ENCODE results near the gene TALDO1. TPM values are rescaled to one million over a fixed set of nuclear protein-coding genes. Genes with fewer than 3 reads are reported as not detected.

Gene TALDO1
- total and polyA plus RNA-seq, 2 of the 8 experiments (the other 6 are each of a cell fraction or from before 2014, with no cell fraction given) = 265 to 308 TPM

DNA sequence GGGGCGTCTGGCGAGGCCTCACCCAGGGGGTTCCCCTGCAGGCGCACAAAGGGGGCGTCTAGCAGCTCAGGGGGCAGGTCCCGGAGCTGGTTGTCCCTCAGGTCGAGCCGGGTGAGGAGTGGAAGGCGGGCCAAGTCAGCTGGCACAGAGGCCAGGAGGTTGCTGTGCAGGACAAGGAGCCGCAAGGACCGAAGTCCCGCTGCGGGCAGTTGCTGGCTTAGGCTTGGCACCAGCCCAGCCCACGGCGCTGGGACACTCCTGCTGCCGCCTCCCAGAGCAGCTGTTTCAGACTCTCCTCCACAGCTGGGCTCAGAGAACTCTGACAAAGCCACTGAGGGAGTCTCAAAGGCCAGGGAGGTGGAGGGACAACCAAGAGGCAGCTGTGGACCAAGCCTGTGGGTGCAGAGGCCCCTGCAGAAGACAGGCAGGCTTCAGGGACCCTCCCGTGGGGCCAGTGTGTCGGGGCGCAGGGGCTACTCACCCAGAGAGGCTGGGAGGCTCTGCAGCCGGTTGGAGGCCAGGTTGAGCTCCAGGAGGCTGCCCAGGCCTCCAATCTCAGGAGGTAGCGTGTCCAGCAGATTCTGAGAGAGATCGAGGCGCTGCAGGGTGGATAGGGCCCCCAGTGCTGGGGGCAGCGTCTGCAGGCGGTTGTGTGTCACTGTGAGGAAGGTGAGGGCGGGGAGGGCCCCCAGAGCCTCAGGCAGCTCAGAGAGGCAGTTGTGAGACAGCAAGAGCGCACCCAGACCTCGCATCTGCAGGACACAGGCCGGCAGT lies 55.6 kb downstream of the TALDO1 start:
- no peaks in the 10 kb centered on the region; a peak in 1 of 4 replicates for H3K79me2 ChIP-seq (ENCODE audit: control insufficient read depth in 1 of 2, insufficient read depth in 2 of 2, low read length in 2 of 2)
- no peak overlapping the region for H3K9ac ChIP-seq (replicated peaks in 1 of 4; ENCODE audit: extremely low read depth in 1 of 4, low read depth in 3 of 4, low read length in 3 of 4)
- H3K23ac ChIP-seq (ENCODE audit: insufficient read length) = no peak overlapping the region
- no peak overlapping the region for H2AK5ac ChIP-seq (ENCODE audit: low read depth, low read length)
- no peak overlapping the region for H3K4me3 ChIP-seq (ENCODE audit: extremely low read depth in 1 of 4, insufficient read depth in 2 of 4, low read depth in 3 of 4, low read length in 4 of 4)
- H3K23me2 ChIP-seq (ENCODE audit: low read depth, low read length) = peaks cover 9% of the 10 kb centered on the region; the same call in 1 of the 2 replicates
- CTCF ChIA-PET (ENCODE audit: partially characterized antibody) = interaction anchor here (0.8 to 2.7 kb wide), 6 partner anchors 13 to 75 kb away, joined by 3 to 7 read pairs (median 3); partner anchors contain the start of gene CEND1
- H3K9me3 ChIP-seq (ENCODE audit: insufficient read depth in 2 of 2, low read depth in 1 of 2, low read length in 1 of 2) = no peaks in the 10 kb centered on the region
- no peak overlapping the region for H2BK15ac ChIP-seq (ENCODE audit: low read length)
- peaks cover 0 to 8% (median 7%) of the 10 kb centered on the region in 4 experiments; a peak in 5 of 7 replicates for H3K4me1 ChIP-seq (replicated peaks in 1 of 4; ENCODE audit: control insufficient read depth in 3 of 4, insufficient read depth in 4 of 4, low read length in 3 of 4)
- H3K79me1 ChIP-seq (ENCODE audit: low read depth, low read length) = peaks cover 2% of the 10 kb centered on the region; the same call in 1 of the 2 replicates
- H3K18ac ChIP-seq (ENCODE audit: extremely low read depth, low read length) = no peak overlapping the region
- DNase-seq (ENCODE audit: low read depth in 1 of 2, low spot score in 2 of 2) (no peak), FAIRE-seq (no peak)
- no peak overlapping the region for H2BK20ac ChIP-seq (ENCODE audit: low read length)
- no peak overlapping the region for H2AFZ ChIP-seq (ENCODE audit: low read length)
- H4K91ac ChIP-seq (replicated peaks; ENCODE audit: insufficient read length, low read length) = no peak overlapping the region
- no peak overlapping the region for H3K56ac ChIP-seq (replicated peaks; ENCODE audit: insufficient read length, low read depth, low read length)
- H4K5ac ChIP-seq (ENCODE audit: insufficient read length, low read depth, low read length) = no peak overlapping the region
- peaks cover 0 to 8% of the 10 kb centered on the region in 2 experiments for H4K20me1 ChIP-seq (replicated peaks in 1 of 2; ENCODE audit: control insufficient read depth in 1 of 2, insufficient read depth in 2 of 2, low read length in 2 of 2)
- POLR2A ChIA-PET (ENCODE audit: partially characterized antibody) = interaction anchor here (0.6 to 53.0 kb wide), 6 partner anchors 8 to 158 kb away, joined by 3 to 1917 read pairs (median 8); partner anchors contain the start of genes CD151, CEND1, CRACR2B and PNPLA2
- no peak overlapping the region for H3K4ac ChIP-seq (replicated peaks; ENCODE audit: insufficient read length, low read depth, low read length)
- H4K8ac ChIP-seq (ENCODE audit: extremely low read depth, insufficient read depth, low read length) = no peak overlapping the region
- 0 out of 2 replicates have a peak overlapping the region, but pooled peaks have one; percentile 9 for H2BK12ac ChIP-seq (ENCODE audit: low read depth, low read length)
- H2BK120ac ChIP-seq (replicated peaks; ENCODE audit: low read depth, low read length) = no peak overlapping the region
- H3K36me3 ChIP-seq (ENCODE audit: control insufficient read depth in 2 of 4, insufficient read depth in 4 of 4, low read length in 3 of 4) = peaks cover 3 to 30% (median 6%) of the 10 kb centered on the region in 4 experiments; a peak in 5 of 8 replicates
- 95% methylated on average over 27 of the region's 28 CpGs; no CpG with 5 or more reads in 1 of the 2 experiments for WGBS, 2 experiments (ENCODE audit: extremely low coverage in 1 of 2, insufficient coverage in 1 of 2, insufficient read length in 1 of 2, insufficient replicate concordance in 2 of 2, low coverage in 1 of 2, low lambda C conversion rate in 2 of 2, missing lambda C conversion rate in 1 of 2)
- peak overlapping the region in 1 of 2 experiments; percentile 67; a peak in 1 of 4 replicates for H3K4me2 ChIP-seq (ENCODE audit: insufficient read depth in 1 of 2, low read depth in 2 of 2, low read length in 2 of 2)
- no peak overlapping the region for H3K27ac ChIP-seq (ENCODE audit: low read depth, low read length)
- H3K27me3 ChIP-seq (replicated peaks in 1 of 4; ENCODE audit: control insufficient read depth in 3 of 4, extremely low read depth in 1 of 4, insufficient read depth in 3 of 4, low read length in 3 of 4) = no peaks in the 10 kb centered on the region; a peak in 1 of 7 replicates
- H3K14ac ChIP-seq (ENCODE audit: insufficient read length) = no peak overlapping the region
- H2BK5ac ChIP-seq (ENCODE audit: low read depth, low read length) = 0 out of 2 replicates have a peak overlapping the region, but pooled peaks have one; percentile 67
- TF ChIP-seq HDAC2 (IDR thresholded peaks at IDR 0.05; ENCODE audit: borderline replicate concordance in 1 of 2, low read depth in 2 of 2, low read length in 2 of 2) (no peak), CTCF (IDR thresholded peaks at IDR 0.05; ENCODE audit: control extremely low read depth in 1 of 3, insufficient read depth in 1 of 3, low read depth in 1 of 3, low read length in 3 of 3) (no peak), KDM1A (IDR thresholded peaks at IDR 0.05; ENCODE audit: borderline replicate concordance, low read length) (no peak), USF2 (IDR thresholded peaks at IDR 0.05; ENCODE audit: low read length) (no peak)
- TF ChIP-seq, protein P1, sequence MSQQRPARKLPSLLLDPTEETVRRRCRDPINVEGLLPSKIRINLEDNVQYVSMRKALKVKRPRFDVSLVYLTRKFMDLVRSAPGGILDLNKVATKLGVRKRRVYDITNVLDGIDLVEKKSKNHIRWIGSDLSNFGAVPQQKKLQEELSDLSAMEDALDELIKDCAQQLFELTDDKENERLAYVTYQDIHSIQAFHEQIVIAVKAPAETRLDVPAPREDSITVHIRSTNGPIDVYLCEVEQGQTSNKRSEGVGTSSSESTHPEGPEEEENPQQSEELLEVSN (IDR thresholded peaks at IDR 0.05) = no peak

Measured in H1 (cell line).